Esophagus mucosa (tissue), 1 donor: ENCODE measurements around the gene CHST11. TPM values are rescaled to one million over a fixed set of nuclear protein-coding genes. Genes with fewer than 3 reads are reported as not detected.
A peak's percentile ranks its signal among the peaks of the same experiment; 100 is the strongest.

ENCODE experiments used
- ATAC-seq: fragments of 200-7000 bp; cut with Tn5 transposase; one replicate; pipeline ENCODE4 v1.9.1; 2020
- total RNA-seq: library from RNA; stranded (reverse); gene quantifications from one replicate; pipeline ENCODE4 v1.2.4, GENCODE V29; 2023
- donor health status: DM: yes; HTN: yes; CAD: no.

The CHST11 gene
- total RNA-seq, 1 donor from 2014 or later: 7.3 TPM

GRCh38 chr12:104724992-104725585, 268.3 kb downstream of the CHST11 start:
- no peak for ATAC-seq

GRCh38 chr12:104725610-104726009, 268.9 kb downstream of the CHST11 start:
- no peak for ATAC-seq

- peak; percentile 14 for ATAC-seq
Measured at GRCh38 chr12:104727726-104728465, 271.1 kb downstream of the CHST11 start.

- ATAC-seq: no peak
Measured at GRCh38 chr12:104729091-104729490, 272.3 kb downstream of the CHST11 start.

GRCh38 chr12:104729610-104730446, 273.1 kb downstream of the CHST11 start:
- peak; percentile 60 for ATAC-seq

GRCh38 chr12:104730763-104731162, 274.0 kb downstream of the CHST11 start:
- ATAC-seq: no peak

- no peak for ATAC-seq
Measured at GRCh38 chr12:104733717-104734175, 277.0 kb downstream of the CHST11 start.

GRCh38 chr12:104734541-104735095, 277.9 kb downstream of the CHST11 start:
- no peak for ATAC-seq

- no peak for ATAC-seq
Measured at GRCh38 chr12:104735801-104736200, 279.1 kb downstream of the CHST11 start.

GRCh38 chr12:104736307-104736706, 279.6 kb downstream of the CHST11 start:
- ATAC-seq: no peak

GRCh38 chr12:104737113-104737512, 280.4 kb downstream of the CHST11 start:
- ATAC-seq: no peak

GRCh38 chr12:104737791-104738301, 281.1 kb downstream of the CHST11 start:
- ATAC-seq: no peak

GRCh38 chr12:104738331-104738730, 281.6 kb downstream of the CHST11 start:
- peak; percentile 90 for ATAC-seq

GRCh38 chr12:104738776-104739642, 282.3 kb downstream of the CHST11 start:
- peak; percentile 36 for ATAC-seq

- ATAC-seq: no peak
Measured at GRCh38 chr12:104740668-104741067, 283.9 kb downstream of the CHST11 start.

- ATAC-seq: no peak
Measured at GRCh38 chr12:104741077-104741476, 284.3 kb downstream of the CHST11 start.

- ATAC-seq: peak; percentile 47
Measured at GRCh38 chr12:104741497-104742367, 285.0 kb downstream of the CHST11 start.

- no peak for ATAC-seq
Measured at GRCh38 chr12:104742551-104743201, 285.9 kb downstream of the CHST11 start.

GRCh38 chr12:104743202-104743580, 286.4 kb downstream of the CHST11 start:
- no peak for ATAC-seq
